CD8-positive, alpha-beta memory T cell (primary cell): Measurements from ENCODE around the gene TGOLN2. TPM values are rescaled to one million over a fixed set of nuclear protein-coding genes. Genes with fewer than 3 reads are reported as not detected.
A peak's percentile ranks its signal among the peaks of the same experiment; 100 is the strongest.
"Not testable (repeated sequence)": the region's sequence is repeated elsewhere in the genome, so short reads cannot be mapped to it uniquely, and the experiment has no call there.

ENCODE experiments used
- CTCF ChIA-PET: fragments of 350-600 bp; sonication (Branson Sonifier 250); formaldehyde crosslinking; loops from one replicate; lab custom pipeline; 2021; ENCODE audit warnings: antibody characterized with exemption; lab: Charles Lee
- POLR2A ChIA-PET: fragments of 350-600 bp; sonication (Branson Sonifier 250); formaldehyde crosslinking; loops from one replicate; lab custom pipeline; 2021; ENCODE audit warnings: antibody characterized with exemption; lab: Charles Lee
- DNase-seq, 5 donors: peaks; one replicate each; pipeline versions ENCODE4 v3.0.0 to v3.0.0-alpha.2; 2020 to 2022; ENCODE audit warnings: mixed read lengths in 1 of 5
- H3K27ac ChIP-seq: one replicate; pipeline ENCODE4 v1.7.0; 2013; ENCODE audit warnings: low read depth, mild to moderate bottlenecking, low read length, moderate library complexity
- H3K27me3 ChIP-seq: 2 replicates; pipeline ENCODE4 v1.7.0; 2013; ENCODE audit warnings: low read length, mild to moderate bottlenecking; ENCODE audit not compliant: insufficient read depth, poor library complexity, severe bottlenecking
- H3K36me3 ChIP-seq: 2 replicates; pipeline ENCODE4 v1.7.0; 2013; ENCODE audit warnings: mild to moderate bottlenecking, low read length, moderate library complexity; ENCODE audit not compliant: insufficient read depth
- H3K4me1 ChIP-seq: 2 replicates; pipeline ENCODE4 v1.7.0; 2013; ENCODE audit warnings: mild to moderate bottlenecking, low read length, moderate library complexity; ENCODE audit not compliant: insufficient read depth
- H3K4me3 ChIP-seq: 2 replicates; pipeline ENCODE4 v1.7.0; 2013; ENCODE audit warnings: mild to moderate bottlenecking, low read length
- H3K9me3 ChIP-seq: 2 replicates; pipeline ENCODE4 v1.7.0; 2013; ENCODE audit warnings: mild to moderate bottlenecking, low read length
- H3K27ac Mint-ChIP-seq, 8 donors: one replicate each; pipeline ENCODE4 v1.8.0; 2020 to 2021; ENCODE audit warnings: mixed read lengths in 8 of 8, mild to moderate bottlenecking in 6 of 8, inconsistent platforms in 3 of 8, moderate library complexity in 3 of 8
- H3K27me3 Mint-ChIP-seq, 2 donors: one replicate each; pipeline ENCODE4 v1.8.0; 2020 to 2021; ENCODE audit warnings: mixed read lengths in 2 of 2, mild to moderate bottlenecking in 1 of 2, moderate library complexity in 1 of 2
- H3K36me3 Mint-ChIP-seq, 3 donors: one replicate each; pipeline ENCODE4 v1.8.0; 2020 to 2021; ENCODE audit warnings: mixed read lengths in 3 of 3, inconsistent platforms in 1 of 3, mild to moderate bottlenecking in 1 of 3
- H3K4me1 Mint-ChIP-seq, 3 donors: one replicate each; pipeline ENCODE4 v1.8.0; 2020 to 2021; ENCODE audit warnings: mixed read lengths in 3 of 3, inconsistent platforms in 1 of 3, mild to moderate bottlenecking in 1 of 3
- H3K4me3 Mint-ChIP-seq, 7 donors: one replicate each; pipeline ENCODE4 v1.8.0; 2020 to 2021; ENCODE audit warnings: mixed read lengths in 7 of 7, mild to moderate bottlenecking in 6 of 7, moderate library complexity in 4 of 7, inconsistent platforms in 2 of 7
- H3K9me3 Mint-ChIP-seq, 5 donors: one replicate each; pipeline ENCODE4 v1.8.0; 2020 to 2022; ENCODE audit warnings: mixed read lengths in 5 of 5, mild to moderate bottlenecking in 3 of 5, moderate library complexity in 2 of 5, inconsistent platforms in 1 of 5
- polyA plus RNA-seq: library from polyadenylated mRNA; unstranded; fragments of 300-500 nt; fragmentation: Illumina TruSeq; gene quantifications from one replicate; pipeline ENCODE4 v1.2.3, GENCODE V29; 2021
- total RNA-seq, 2 experiments: library from RNA; stranded (reverse); gene quantifications; one replicate each; pipeline ENCODE4 v1.2.3, GENCODE V29; 2021

Gene TGOLN2
- total and polyA plus RNA-seq, 3 experiments from 2014 or later = 55.9 to 95.6 (median 93.4) TPM

DNA sequence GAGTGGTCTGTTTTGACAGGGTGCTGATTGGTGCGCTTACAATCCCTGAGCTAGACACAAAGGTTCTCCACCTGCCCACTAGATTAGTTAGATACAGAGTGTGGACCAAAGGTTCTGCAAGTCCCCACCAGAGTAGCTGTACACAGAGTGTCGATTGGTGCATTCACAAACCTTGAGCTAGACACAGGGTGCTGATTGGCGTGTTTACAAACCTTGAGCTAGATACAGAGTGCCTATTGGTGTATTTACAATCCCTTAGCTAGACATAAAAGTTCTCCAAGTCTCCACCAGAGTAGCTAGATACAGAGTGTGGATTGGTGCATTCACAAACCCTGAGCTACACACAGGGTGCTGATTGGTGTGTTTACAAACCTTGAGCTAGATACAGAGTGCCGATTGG, 6.1 kb upstream of the TGOLN2 start:
- POLR2A ChIA-PET, DNase-seq, H3K27me3 ChIP-seq, H3K36me3 ChIP-seq, H3K27me3 Mint-ChIP-seq, H3K9me3 Mint-ChIP-seq, CTCF ChIA-PET, H3K27ac ChIP-seq, H3K4me3 ChIP-seq, H3K4me1 ChIP-seq, H3K36me3 Mint-ChIP-seq, H3K9me3 ChIP-seq, H3K4me3 Mint-ChIP-seq, H3K27ac Mint-ChIP-seq: not testable (repeated sequence)
- peaks cover 3 to 15% (median 12%) of the 10 kb centered on the region in 3 donors for H3K4me1 Mint-ChIP-seq

DNA sequence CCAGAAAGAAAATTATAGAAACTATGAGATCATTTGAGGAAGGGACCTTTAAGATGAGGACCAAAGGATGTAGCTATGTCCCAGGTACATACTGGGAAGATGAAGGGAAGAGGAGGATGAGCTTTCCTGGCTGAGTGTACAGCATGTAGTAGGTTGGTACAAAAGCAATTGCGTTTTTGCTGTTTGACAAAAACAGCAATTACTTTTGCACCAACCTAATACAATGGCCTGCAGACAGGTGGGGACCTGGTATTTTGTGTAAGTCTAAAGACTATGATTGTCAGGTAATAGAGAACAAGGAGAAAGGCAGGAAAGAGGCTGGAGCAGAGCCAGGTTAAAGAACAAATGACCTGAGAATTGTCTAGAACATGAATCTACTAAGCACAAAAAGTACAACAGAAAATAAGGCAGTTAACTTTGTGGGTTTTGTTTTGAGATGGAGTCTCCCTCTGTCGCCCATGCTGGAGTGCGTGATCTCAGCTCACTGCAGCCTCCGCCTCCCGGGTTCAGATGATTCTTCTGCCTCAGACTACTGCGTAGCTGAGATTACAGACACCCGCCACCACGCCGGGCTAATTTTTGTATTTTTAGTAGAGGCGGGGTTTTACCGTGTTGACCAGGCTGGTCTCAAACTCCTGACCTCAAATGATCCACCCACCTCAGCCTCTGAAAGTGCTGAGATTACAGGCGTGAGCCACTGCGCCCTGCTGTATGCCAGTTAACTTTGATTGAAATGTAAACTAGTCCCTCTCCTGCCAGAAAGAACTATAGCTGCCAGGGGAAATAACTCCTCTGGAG, 3.2 kb upstream of the TGOLN2 start:
- Histone ChIP-seq H3K36me3 (peaks cover 8% of the 10 kb centered on the region), H3K9me3 (no peaks in the 10 kb centered on the region), H3K27me3 (no peaks in the 10 kb centered on the region), H3K4me3 (no peak overlapping the region), H3K4me1 (peaks cover 4% of the 10 kb centered on the region), H3K27ac (no peak overlapping the region)
- H3K4me3 Mint-ChIP-seq = no peak overlapping the region
- POLR2A ChIA-PET = interaction anchor here (1.7 kb wide), 1 partner anchor 23 kb away, joined by 5 read pairs; the partner anchor contains the start of genes ELMOD3 and RETSAT
- H3K4me1 Mint-ChIP-seq = peaks cover 10 to 19% (median 16%) of the 10 kb centered on the region in 3 donors
- H3K27me3 Mint-ChIP-seq = peaks cover 0 to 1% of the 10 kb centered on the region in 2 donors
- CTCF ChIA-PET = interaction anchor here (1.0 kb wide), 1 partner anchor 10 kb away, joined by 3 read pairs; no protein-coding TSS in a partner anchor
- H3K36me3 Mint-ChIP-seq = peaks cover 0 to 26% (median 13%) of the 10 kb centered on the region in 3 donors
- peak overlapping the region in 2 of 8 donors; percentile 40 to 46 for H3K27ac Mint-ChIP-seq
- H3K9me3 Mint-ChIP-seq = no peaks in the 10 kb centered on the region
- DNase-seq = no peak

DNA sequence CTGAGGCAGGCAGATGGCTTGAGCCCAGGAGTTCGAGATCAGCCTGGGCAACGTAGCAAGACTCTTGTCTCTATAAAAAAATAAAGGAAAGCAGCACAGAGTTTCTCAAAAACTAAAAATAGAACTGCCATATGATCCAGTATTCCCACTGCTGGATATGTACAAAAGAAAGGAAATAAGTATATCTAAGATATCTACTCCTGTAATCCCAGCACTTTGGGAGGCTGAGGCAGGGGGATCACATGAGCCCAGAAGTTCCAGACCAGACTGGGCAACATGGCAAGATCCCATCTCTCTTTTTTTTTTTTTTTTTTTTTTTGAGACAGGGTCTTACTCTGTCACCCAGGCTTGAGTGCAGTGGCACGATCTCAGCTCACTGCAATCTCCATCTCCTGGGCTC, 1.9 kb upstream of the TGOLN2 start:
- H3K27ac Mint-ChIP-seq = peak overlapping the region in 2 of 8 donors; percentile 38 to 55
- H3K9me3 Mint-ChIP-seq, POLR2A ChIA-PET, H3K27me3 ChIP-seq, H3K27me3 Mint-ChIP-seq, H3K9me3 ChIP-seq, H3K27ac ChIP-seq, DNase-seq, H3K4me3 ChIP-seq: not testable (repeated sequence)
- H3K36me3 Mint-ChIP-seq = peaks cover 7 to 40% (median 20%) of the 10 kb centered on the region in 3 donors
- peaks cover 22 to 32% (median 29%) of the 10 kb centered on the region in 3 donors for H3K4me1 Mint-ChIP-seq
- peak overlapping the region in 5 of 7 donors; percentile 15 to 46 (median 20) for H3K4me3 Mint-ChIP-seq
- CTCF ChIA-PET = interaction anchor here (0.8 kb wide), 1 partner anchor 25 kb away, joined by 3 read pairs; the partner anchor contains the start of genes ELMOD3 and RETSAT
- peaks cover 13% of the 10 kb centered on the region for H3K36me3 ChIP-seq
- H3K4me1 ChIP-seq = peaks cover 18% of the 10 kb centered on the region

DNA sequence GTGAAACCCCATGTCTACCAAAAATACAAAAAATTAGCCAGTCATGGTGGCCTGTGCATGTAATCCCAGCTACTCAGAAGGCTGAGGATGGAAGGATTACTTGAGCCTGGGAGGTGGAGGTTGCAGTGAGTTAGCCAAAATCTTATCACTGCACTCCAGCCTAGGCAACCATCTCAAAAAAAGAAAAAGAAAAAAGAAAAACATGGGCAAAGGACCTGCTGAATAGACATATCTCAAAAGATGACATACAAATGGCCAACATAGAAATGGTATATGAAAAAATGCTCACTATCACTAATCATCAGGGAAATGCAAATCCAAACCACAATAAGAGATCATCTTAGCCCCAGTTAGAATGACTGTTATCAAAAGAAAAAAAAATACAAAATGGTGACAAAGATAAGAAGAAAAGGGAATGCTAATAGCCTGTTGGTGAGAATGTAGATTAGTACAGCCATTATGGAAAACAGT, 1.4 kb upstream of the TGOLN2 start:
- Mint-ChIP-seq H3K36me3 (peaks cover 8 to 45% (median 21%) of the 10 kb centered on the region in 3 donors), H3K9me3 (no peaks in the 10 kb centered on the region), H3K4me1 (peaks cover 27 to 36% (median 34%) of the 10 kb centered on the region in 3 donors), H3K27ac (peak overlapping the region in 5 of 8 donors; percentile 3 to 100 (median 38)), H3K27me3 (peaks cover 0 to 1% of the 10 kb centered on the region in 2 donors), H3K4me3 (peak overlapping the region in 6 of 7 donors; percentile 4 to 100 (median 20))
- H3K36me3 ChIP-seq = peaks cover 16% of the 10 kb centered on the region
- ChIA-PET POLR2A (interaction anchor here (0.6 to 4.1 kb wide), 3 partner anchors 25 to 858 kb away, joined by 3 to 86 read pairs (median 4); partner anchors contain the start of genes ELMOD3, KCMF1 and RETSAT), CTCF (interaction anchor here (0.8 kb wide), 1 partner anchor 25 kb away, joined by 3 read pairs; the partner anchor contains the start of genes ELMOD3 and RETSAT)
- H3K4me1 ChIP-seq = peaks cover 22% of the 10 kb centered on the region
- H3K27me3 ChIP-seq = no peaks in the 10 kb centered on the region
- no peak for DNase-seq
- H3K27ac ChIP-seq = no peak overlapping the region
- no peak overlapping the region for H3K4me3 ChIP-seq
- no peaks in the 10 kb centered on the region for H3K9me3 ChIP-seq

DNA sequence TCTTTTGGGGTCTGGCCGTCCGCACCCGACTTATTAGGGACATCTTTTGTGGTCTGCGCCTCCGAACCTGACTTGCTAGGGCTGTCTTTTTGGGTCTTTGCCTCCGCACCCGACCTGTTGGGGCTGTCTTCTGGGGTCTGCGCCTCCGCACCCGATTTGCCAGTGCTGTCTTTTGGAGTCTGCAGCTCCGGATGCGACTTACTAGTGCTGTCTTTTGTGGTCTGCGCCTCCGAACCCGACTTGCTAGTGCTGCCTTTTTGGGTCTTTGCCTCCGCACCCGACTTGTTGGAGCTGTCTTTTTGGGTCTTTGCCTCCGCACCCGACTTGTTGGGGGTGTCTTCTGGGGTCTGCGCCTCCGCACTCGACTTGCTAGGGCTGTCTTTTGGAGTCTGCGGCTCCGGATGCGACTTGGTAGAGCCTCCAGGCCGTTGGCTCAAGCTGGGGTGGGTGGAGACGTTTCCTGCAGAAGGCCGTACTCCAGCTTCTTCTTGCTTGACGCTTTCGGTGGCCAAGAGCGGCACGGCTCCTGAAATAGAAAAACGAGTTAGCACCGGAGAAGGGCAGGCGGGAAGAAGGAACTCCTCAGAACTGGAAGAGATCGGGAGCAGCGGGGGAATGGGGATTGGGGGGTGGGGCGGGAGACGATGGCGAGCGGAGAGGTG, 498 bp downstream of the TGOLN2 start:
- H3K4me1 Mint-ChIP-seq = peaks cover 44 to 56% (median 52%) of the 10 kb centered on the region in 3 donors
- no peaks in the 10 kb centered on the region for H3K9me3 Mint-ChIP-seq
- Histone ChIP-seq H3K4me1 (peaks cover 42% of the 10 kb centered on the region), H3K9me3 (no peaks in the 10 kb centered on the region), H3K4me3 (peak overlapping the region; percentile 86), H3K27ac (peak overlapping the region; percentile 98), H3K27me3 (no peaks in the 10 kb centered on the region), H3K36me3 (peaks cover 31% of the 10 kb centered on the region)
- H3K4me3 Mint-ChIP-seq = peak overlapping the region; percentile 92 to 100 (median 99)
- ChIA-PET POLR2A (interaction anchor here (0.6 to 4.1 kb wide), 24 partner anchors 8 to 1459 kb away, joined by 3 to 86 read pairs (median 3); partner anchors contain the start of genes C2orf68, ELMOD3, MAT2A and RETSAT), CTCF (interaction anchor here (0.8 to 1.4 kb wide), 6 partner anchors 8 to 225 kb away, joined by 3 to 4 read pairs (median 3); no protein-coding TSS in a partner anchor)
- peak overlapping the region; percentile 94 to 100 (median 99) for H3K27ac Mint-ChIP-seq
- peaks cover 0 to 1% of the 10 kb centered on the region in 2 donors for H3K27me3 Mint-ChIP-seq
- peak; percentile 40 to 79 (median 62) for DNase-seq
- peaks cover 19 to 61% (median 33%) of the 10 kb centered on the region in 3 donors for H3K36me3 Mint-ChIP-seq

- Mint-ChIP-seq H3K36me3 (peaks cover 24 to 68% (median 33%) of the 10 kb centered on the region in 3 donors), H3K4me3 (peak overlapping the region; percentile 92 to 100 (median 99)), H3K4me1 (peaks cover 51 to 63% (median 59%) of the 10 kb centered on the region in 3 donors), H3K27ac (peak overlapping the region; percentile 94 to 100 (median 99)), H3K9me3 (no peaks in the 10 kb centered on the region), H3K27me3 (peaks cover 0 to 1% of the 10 kb centered on the region in 2 donors)
- Histone ChIP-seq H3K27ac (peak overlapping the region; percentile 98), H3K36me3 (peaks cover 38% of the 10 kb centered on the region), H3K4me3 (peak overlapping the region; percentile 86), H3K9me3 (no peaks in the 10 kb centered on the region), H3K4me1 (peaks cover 49% of the 10 kb centered on the region), H3K27me3 (no peaks in the 10 kb centered on the region)
- ChIA-PET POLR2A (interaction anchor here (0.6 to 4.1 kb wide), 20 partner anchors 7 to 1115 kb away, joined by 3 to 86 read pairs (median 4); partner anchors contain the start of genes C2orf68, ELMOD3, MAT2A and RETSAT), CTCF (interaction anchor here (0.8 to 1.4 kb wide), 6 partner anchors 8 to 226 kb away, joined by 3 to 5 read pairs (median 3); no protein-coding TSS in a partner anchor)
- DNase-seq = peak; percentile 15 to 67 (median 58)
These were observed 1.2 kb downstream of the TGOLN2 start for GRCh38 chr2:85326406-85327159.

- Histone ChIP-seq H3K36me3 (peaks cover 49% of the 10 kb centered on the region), H3K4me1 (peaks cover 60% of the 10 kb centered on the region), H3K4me3 (peak overlapping the region; percentile 86), H3K9me3 (no peaks in the 10 kb centered on the region), H3K27ac (peak overlapping the region; percentile 98), H3K27me3 (no peaks in the 10 kb centered on the region)
- Mint-ChIP-seq H3K4me3 (peak overlapping the region; percentile 92 to 100 (median 99)), H3K9me3 (no peaks in the 10 kb centered on the region), H3K27me3 (no peaks in the 10 kb centered on the region), H3K36me3 (peaks cover 28 to 80% (median 30%) of the 10 kb centered on the region in 3 donors), H3K27ac (peak overlapping the region; percentile 90 to 100 (median 99)), H3K4me1 (peaks cover 63 to 66% (median 64%) of the 10 kb centered on the region in 3 donors)
- DNase-seq = no peak
- ChIA-PET CTCF (interaction anchor here (1.0 to 1.6 kb wide), 2 partner anchors 18 to 215 kb away, joined by 3 to 4 read pairs; no protein-coding TSS in a partner anchor), POLR2A (interaction anchor here (0.6 to 4.1 kb wide), 4 partner anchors 11 to 34 kb away, joined by 3 to 86 read pairs (median 8); partner anchors contain the start of genes ELMOD3 and RETSAT)
These were observed 2.4 kb downstream of the TGOLN2 start for GRCh38 chr2:85325466-85325811.
